Vagina (tissue), 2 donors: ENCODE measurements around the gene GYG1. TPM values are rescaled to one million over a fixed set of nuclear protein-coding genes. Genes with fewer than 3 reads are reported as not detected.

Experiments used
- DNase-seq, 2 donors: peaks; one replicate each; pipeline ENCODE4 v3.0.0-alpha.2; 2017; ENCODE audit errors: extremely low spot score in 2 of 2
- H3K27ac ChIP-seq: fragments of 200-600 bp; sonication (generic); one replicate; pipeline ENCODE4 v1.5.1; 2019
- H3K27me3 ChIP-seq: fragments of 200-600 bp; sonication (generic); one replicate; pipeline ENCODE4 v1.5.1; 2019
- H3K36me3 ChIP-seq, 2 donors: fragments of 200-600 bp; sonication (generic); one replicate each; pipeline ENCODE4 v1.5.1; 2017 to 2019
- H3K4me1 ChIP-seq: fragments of 200-600 bp; sonication (generic); one replicate; pipeline ENCODE4 v1.5.1; 2019
- H3K4me3 ChIP-seq, 2 donors: fragments of 200-600 bp; sonication (generic); 1 replicate in 1 of 2; 2 replicates in 1 of 2; pipeline ENCODE4 v1.5.1; 2016 to 2019
- H3K9me3 ChIP-seq: fragments of 200-600 bp; sonication (generic); one replicate; pipeline ENCODE4 v1.5.1; 2019
- CTCF ChIP-seq, 3 experiments: fragments of 450-650 bp in 2 of 3; fragments of 200-600 bp in 1 of 3; sonication (generic) in 1 of 3; IDR thresholded peaks; one replicate each; pipeline ENCODE4 v1.5.1; 2017 to 2019; ENCODE audit warnings: antibody characterized with exemption in 3 of 3, mild to moderate bottlenecking in 2 of 3, moderate library complexity in 2 of 3
- POLR2A ChIP-seq, 2 donors: fragments of 450-650 bp; IDR thresholded peaks; one replicate each; pipeline ENCODE4 v1.6.1; 2017; ENCODE audit warnings: antibody characterized with exemption in 2 of 2, mild to moderate bottlenecking in 2 of 2, moderate library complexity in 2 of 2
- POLR2AphosphoS5 ChIP-seq, 2 donors: sonication (generic); formaldehyde crosslinking; IDR thresholded peaks; one replicate each; pipeline ENCODE4 v1.9.0; 2017; ENCODE audit warnings: antibody characterized with exemption in 2 of 2, mild to moderate bottlenecking in 2 of 2, low read depth in 1 of 2; ENCODE audit not compliant: insufficient read depth in 1 of 2
- intact Hi-C: fragments of 100-400 bp; cut with DNase I; formaldehyde crosslinking; loops from one replicate; pipeline ENCODE4 v1.15.1; 2023
- total RNA-seq: library from RNA; depleted of rRNA; stranded (reverse); fragments of >200 nt; gene quantifications from one replicate; pipeline ENCODE4 v1.2.3, GENCODE V29; 2016

GYG1 gene
- total RNA-seq, 1 donor from 2014 or later, result 45.9 TPM

GRCh38 chr3:148955544-148956346 lies 35.6 kb upstream of the GYG1 start:
- intact Hi-C loops, result loop anchor here (1.0 to 5.0 kb wide), 2 partner anchors 172 to 318 kb away; partner anchors contain the start of gene HPS3
- Histone ChIP-seq H3K36me3 (no peaks in the 10 kb centered on the region), H3K4me3 (no peak overlapping the region), H3K9me3 (no peaks in the 10 kb centered on the region), H3K4me1 (peaks cover 9% of the 10 kb centered on the region), H3K27me3 (no peaks in the 10 kb centered on the region), H3K27ac (peak overlapping the region; percentile 85)
- peak in 1 of 2 donors; percentile 63 for TF ChIP-seq POLR2AphosphoS5 (IDR thresholded peaks at IDR 0.05; ENCODE audit: insufficient read depth in 1 of 2, low read depth in 1 of 2)
- TF ChIP-seq POLR2A (IDR thresholded peaks at IDR 0.05), result no peak
- peak; percentile 39 to 49 (median 42) for TF ChIP-seq CTCF (IDR thresholded peaks at IDR 0.05)
- peak in 1 of 2 donors; percentile 93 for DNase-seq

DNA sequence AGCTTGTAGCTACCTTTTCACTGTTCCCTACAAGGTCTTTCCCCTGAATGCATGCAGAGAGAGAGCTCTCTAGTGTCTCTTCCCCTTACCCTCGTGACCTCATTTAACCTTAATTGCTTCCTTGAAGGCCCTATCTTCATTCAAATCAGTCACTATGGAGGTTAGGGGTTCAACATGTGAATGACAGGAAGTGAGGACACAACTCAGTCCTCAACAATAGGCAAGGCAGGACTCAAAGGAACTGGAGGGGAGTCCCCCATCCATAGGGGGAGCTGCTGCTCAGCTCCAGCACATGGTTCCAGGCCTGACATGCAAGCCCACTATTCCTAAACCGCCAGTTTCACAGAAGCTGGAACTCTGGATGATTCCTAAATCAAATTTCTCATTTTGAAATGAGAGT lies 33.8 kb upstream of the GYG1 start:
- intact Hi-C loops, result loop anchor here (5.0 kb wide), 1 partner anchor 170 kb away; the partner anchor contains the start of gene HPS3
- H3K4me1 ChIP-seq, result peaks cover 9% of the 10 kb centered on the region
- no peak overlapping the region for H3K27ac ChIP-seq
- H3K27me3 ChIP-seq, result no peaks in the 10 kb centered on the region
- no peaks in the 10 kb centered on the region for H3K9me3 ChIP-seq
- H3K36me3 ChIP-seq, result no peaks in the 10 kb centered on the region
- no peak for TF ChIP-seq CTCF (IDR thresholded peaks at IDR 0.05)
- no peak for TF ChIP-seq POLR2AphosphoS5 (IDR thresholded peaks at IDR 0.05; ENCODE audit: insufficient read depth in 1 of 2, low read depth in 1 of 2)
- TF ChIP-seq POLR2A (IDR thresholded peaks at IDR 0.05), result no peak
- no peak overlapping the region for H3K4me3 ChIP-seq
- DNase-seq, result no peak

DNA sequence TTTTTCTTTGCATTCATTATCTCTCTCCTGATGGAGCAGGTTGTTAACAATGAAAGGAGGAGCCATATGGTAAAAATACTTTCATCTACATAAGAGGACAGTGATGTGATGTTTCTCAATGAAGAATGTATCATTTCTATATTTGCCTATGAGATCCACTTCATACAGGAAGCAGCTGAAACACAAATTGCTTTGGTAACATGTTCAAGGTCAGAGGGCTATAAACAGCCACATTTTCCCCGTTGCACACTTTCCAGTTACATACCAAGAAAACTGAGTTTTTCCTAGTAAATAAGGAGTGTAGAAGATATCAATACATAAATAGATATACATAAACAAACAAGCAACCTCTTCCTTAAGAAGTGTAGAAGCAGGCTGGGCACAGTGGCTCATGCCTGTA lies 32.6 kb upstream of the GYG1 start:
- H3K27ac ChIP-seq, result no peak overlapping the region
- no peak for DNase-seq
- intact Hi-C loops, result loop anchor here (5.0 kb wide), 1 partner anchor 169 kb away; the partner anchor contains the start of gene HPS3

DNA sequence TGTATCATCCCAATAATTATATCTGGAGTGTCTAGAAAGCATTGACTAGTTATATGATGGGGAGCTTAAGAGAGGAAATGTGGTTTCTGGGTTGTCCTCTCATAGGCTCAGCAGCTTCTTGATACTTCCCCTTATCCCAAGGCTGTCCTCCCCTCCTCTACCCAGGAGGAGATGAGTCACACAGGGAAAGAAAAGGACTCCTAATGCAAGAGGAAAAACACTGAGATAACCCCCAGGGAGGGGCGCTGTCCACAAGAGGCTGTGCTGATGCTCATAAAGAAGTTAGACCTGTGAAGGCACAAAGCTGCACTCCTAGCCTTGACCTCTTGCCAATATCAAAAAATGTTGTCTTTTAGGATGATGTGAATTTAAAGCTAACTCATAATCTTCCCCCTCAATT lies 28.8 kb upstream of the GYG1 start:
- H3K27me3 ChIP-seq, result no peaks in the 10 kb centered on the region
- H3K27ac ChIP-seq, result no peak overlapping the region
- TF ChIP-seq POLR2AphosphoS5 (IDR thresholded peaks at IDR 0.05; ENCODE audit: insufficient read depth in 1 of 2, low read depth in 1 of 2), result no peak
- TF ChIP-seq POLR2A (IDR thresholded peaks at IDR 0.05), result no peak
- no peak for TF ChIP-seq CTCF (IDR thresholded peaks at IDR 0.05)
- no peaks in the 10 kb centered on the region for H3K36me3 ChIP-seq
- no peak overlapping the region for H3K4me3 ChIP-seq
- intact Hi-C loops, result no loop called here
- no peaks in the 10 kb centered on the region for H3K4me1 ChIP-seq
- no peaks in the 10 kb centered on the region for H3K9me3 ChIP-seq
- DNase-seq, result no peak

More for the DNA sequence above, 32.6 kb upstream of the GYG1 start:
- H3K27me3 ChIP-seq, result no peaks in the 10 kb centered on the region
- H3K4me1 ChIP-seq, result peaks cover 9% of the 10 kb centered on the region
- no peak overlapping the region for H3K4me3 ChIP-seq
- H3K36me3 ChIP-seq, result no peaks in the 10 kb centered on the region
- TF ChIP-seq POLR2A (IDR thresholded peaks at IDR 0.05), result no peak
- no peak for TF ChIP-seq POLR2AphosphoS5 (IDR thresholded peaks at IDR 0.05; ENCODE audit: insufficient read depth in 1 of 2, low read depth in 1 of 2)
- no peaks in the 10 kb centered on the region for H3K9me3 ChIP-seq

DNA sequence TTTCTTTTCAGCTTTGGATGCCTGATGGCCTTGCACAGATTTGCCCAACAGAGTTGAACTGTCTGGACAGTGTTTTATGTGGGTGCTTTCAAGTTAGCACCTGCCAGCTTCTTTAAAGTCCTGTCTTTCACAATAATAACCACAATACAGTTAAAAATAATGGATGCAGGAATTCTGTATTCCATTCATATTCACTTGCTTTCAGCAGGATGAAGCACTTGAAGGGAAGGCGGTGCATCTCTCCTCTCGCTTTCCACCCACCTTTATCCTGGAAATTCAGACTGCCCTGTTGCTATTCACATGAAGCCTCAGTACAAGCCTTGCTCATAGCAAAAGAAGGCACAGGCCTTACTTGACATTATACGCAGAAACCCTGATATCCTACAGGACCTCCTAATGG lies 26.5 kb upstream of the GYG1 start:
- H3K36me3 ChIP-seq, result no peaks in the 10 kb centered on the region
- no peak overlapping the region for H3K4me3 ChIP-seq
- no peak for DNase-seq
- TF ChIP-seq POLR2A (IDR thresholded peaks at IDR 0.05), result no peak
- no peak for TF ChIP-seq POLR2AphosphoS5 (IDR thresholded peaks at IDR 0.05; ENCODE audit: insufficient read depth in 1 of 2, low read depth in 1 of 2)
- no peak for TF ChIP-seq CTCF (IDR thresholded peaks at IDR 0.05)
- H3K9me3 ChIP-seq, result no peaks in the 10 kb centered on the region
- no peaks in the 10 kb centered on the region for H3K27me3 ChIP-seq
- intact Hi-C loops, result no loop called here
- no peak overlapping the region for H3K27ac ChIP-seq
- no peaks in the 10 kb centered on the region for H3K4me1 ChIP-seq
